ENCODE results near the gene NINJ1.

DNA sequence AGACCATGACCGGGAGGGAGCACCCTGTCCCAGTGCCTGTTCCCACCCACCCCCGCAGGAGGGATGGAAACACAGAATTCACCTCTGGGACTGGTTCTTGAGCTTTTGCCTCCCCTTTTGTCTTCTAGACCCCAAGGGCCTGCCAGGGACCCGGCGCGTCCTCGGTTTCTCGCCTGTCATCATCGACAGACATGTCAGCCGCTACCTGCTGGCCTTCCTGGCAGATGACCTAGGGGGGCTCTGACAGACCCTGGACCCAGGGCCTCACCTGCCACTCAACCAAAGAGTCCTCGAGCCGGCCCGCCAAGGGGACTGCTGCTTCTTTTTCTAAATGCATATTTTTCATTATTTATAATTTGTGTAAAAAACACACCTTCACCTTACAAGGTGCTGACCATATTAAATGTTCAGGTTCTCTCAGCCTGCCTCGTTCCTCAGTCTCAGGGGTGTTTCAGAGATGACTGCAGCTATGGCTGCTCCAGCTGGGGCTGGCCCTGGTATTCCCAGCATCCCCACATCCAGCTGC, 21.1 kb downstream of the NINJ1 start:
- TF ChIP-seq, protein P1, sequence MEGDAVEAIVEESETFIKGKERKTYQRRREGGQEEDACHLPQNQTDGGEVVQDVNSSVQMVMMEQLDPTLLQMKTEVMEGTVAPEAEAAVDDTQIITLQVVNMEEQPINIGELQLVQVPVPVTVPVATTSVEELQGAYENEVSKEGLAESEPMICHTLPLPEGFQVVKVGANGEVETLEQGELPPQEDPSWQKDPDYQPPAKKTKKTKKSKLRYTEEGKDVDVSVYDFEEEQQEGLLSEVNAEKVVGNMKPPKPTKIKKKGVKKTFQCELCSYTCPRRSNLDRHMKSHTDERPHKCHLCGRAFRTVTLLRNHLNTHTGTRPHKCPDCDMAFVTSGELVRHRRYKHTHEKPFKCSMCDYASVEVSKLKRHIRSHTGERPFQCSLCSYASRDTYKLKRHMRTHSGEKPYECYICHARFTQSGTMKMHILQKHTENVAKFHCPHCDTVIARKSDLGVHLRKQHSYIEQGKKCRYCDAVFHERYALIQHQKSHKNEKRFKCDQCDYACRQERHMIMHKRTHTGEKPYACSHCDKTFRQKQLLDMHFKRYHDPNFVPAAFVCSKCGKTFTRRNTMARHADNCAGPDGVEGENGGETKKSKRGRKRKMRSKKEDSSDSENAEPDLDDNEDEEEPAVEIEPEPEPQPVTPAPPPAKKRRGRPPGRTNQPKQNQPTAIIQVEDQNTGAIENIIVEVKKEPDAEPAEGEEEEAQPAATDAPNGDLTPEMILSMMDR (IDR thresholded peaks at IDR 0.05), result no peak
- TF ChIP-seq ZFX (IDR thresholded peaks at IDR 0.05; ENCODE audit: borderline replicate concordance), result no peak

All from 22Rv1 (cell line).